ENCODE results near the gene CPT1C.

The CPT1C gene

DNA sequence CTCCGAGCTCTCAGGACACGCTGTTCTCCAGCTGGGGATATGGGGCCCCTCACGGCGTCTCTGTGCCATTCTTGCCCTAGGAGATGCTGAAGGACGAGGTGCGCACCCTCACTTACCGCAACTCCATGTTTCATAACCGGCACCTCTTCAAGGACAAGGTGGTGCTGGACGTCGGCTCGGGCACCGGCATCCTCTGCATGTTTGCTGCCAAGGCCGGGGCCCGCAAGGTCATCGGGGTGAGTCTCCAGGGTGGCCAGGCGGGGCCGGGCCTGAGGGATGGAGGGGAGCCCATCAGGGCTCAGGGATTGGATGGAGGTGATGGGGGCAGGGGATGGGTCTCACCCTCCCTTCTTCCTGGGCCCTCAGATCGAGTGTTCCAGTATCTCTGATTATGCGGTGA, 9.1 kb upstream of the CPT1C start:
- DNase-seq (ENCODE audit: low spot score), result no peak

GRCh38 chr19:49682274-49682673, 8.6 kb upstream of the CPT1C start:
- DNase-seq (ENCODE audit: low spot score), result no peak

DNA sequence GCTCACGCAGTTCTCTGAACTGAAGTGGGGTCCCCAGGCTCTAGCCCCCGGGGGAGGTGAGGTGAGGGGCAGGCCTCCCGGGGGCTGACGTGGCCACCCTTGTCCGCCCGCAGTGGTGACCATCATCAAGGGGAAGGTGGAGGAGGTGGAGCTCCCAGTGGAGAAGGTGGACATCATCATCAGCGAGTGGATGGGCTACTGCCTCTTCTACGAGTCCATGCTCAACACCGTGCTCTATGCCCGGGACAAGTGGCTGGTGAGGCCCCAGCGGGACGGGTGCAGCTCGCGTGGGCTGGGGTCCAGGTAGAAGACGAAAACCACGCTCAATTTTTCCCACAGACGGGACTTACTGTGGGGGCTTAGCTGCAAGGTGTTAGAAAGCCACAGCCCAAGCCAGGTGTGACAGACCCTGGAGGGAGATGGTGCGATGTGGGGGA, 7.1 kb upstream of the CPT1C start:
- no peak for DNase-seq (ENCODE audit: low spot score)

- DNase-seq (ENCODE audit: low spot score), result no peak
These were observed 6.5 kb upstream of the CPT1C start for GRCh38 chr19:49684251-49684982.

DNA sequence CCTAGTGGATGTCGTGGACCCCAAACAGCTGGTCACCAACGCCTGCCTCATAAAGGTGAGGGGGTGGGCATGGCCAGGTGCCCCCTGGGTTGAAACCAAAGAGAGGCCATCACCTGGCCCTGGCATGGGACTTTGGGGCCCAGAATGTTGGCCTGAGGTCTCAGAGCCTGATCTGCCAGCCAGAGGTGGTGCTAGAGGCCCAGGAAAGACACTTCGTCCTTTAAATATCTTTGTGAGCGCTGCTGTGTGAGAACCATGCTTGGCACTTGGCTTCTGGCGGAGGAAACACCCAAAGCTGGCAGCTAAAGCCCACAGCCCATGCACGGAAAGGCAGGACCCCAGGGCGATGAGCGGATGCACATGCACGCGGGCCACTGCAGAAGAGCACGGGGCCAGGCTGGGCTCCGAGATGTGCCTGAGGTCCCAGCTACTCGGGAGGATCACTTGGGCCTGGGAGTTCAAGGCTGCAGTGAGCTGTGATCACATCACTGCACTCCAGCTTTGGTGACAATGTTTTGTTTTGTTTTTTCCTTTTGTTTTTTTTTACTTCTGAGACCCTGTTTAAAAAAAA, 5.8 kb upstream of the CPT1C start:
- no peak for DNase-seq (ENCODE audit: low spot score)

- DNase-seq (ENCODE audit: low spot score), result no peak
These were observed 5.0 kb upstream of the CPT1C start for GRCh38 chr19:49685845-49686332.

- DNase-seq (ENCODE audit: low spot score), result no peak
These were observed 4.3 kb upstream of the CPT1C start for GRCh38 chr19:49686503-49687088.

GRCh38 chr19:49687150-49687549, 3.8 kb upstream of the CPT1C start:
- no peak for DNase-seq (ENCODE audit: low spot score)

DNA sequence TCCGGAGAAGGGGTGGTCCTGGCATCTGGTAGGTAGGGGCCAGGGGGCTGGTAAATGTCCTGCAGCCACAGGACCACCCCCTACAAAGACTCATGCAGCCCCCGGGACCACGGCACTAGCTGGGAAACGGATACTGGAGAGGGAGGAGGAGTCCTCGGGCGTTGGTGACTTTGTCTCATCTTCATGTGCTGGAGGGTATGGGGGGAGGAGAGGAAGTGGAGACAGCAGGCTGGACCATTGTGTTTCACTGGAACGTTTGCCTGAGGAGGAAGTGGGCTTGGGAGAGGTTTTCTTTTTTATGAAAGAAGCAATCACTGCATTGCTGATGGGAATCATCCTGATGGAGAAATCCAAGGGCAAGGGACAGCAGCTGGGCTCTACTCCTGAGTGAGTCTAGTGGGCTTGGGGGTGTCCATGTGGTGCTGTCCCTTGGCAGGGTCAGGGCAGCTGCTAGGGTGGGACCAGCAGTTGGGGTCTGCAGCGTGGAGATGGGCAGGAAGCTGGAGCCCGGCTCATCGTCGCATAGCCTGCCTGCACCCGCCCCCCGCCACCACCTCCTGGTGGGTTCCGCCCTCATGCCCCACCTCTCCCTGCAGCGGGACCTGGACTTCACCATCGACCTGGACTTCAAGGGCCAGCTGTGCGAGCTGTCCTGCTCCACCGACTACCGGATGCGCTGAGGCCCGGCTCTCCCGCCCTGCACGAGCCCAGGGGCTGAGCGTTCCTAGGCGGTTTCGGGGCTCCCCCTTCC, 3.2 kb upstream of the CPT1C start:
- DNase-seq (ENCODE audit: low spot score), result no peak

GRCh38 chr19:49688531-49689132, 2.3 kb upstream of the CPT1C start:
- DNase-seq (ENCODE audit: low spot score), result no peak

GRCh38 chr19:49689133-49690078, 1.5 kb upstream of the CPT1C start, which contains the start of gene ADM5:
ADM5 (plus strand) TSS chr19:49689594; CDS start chr19:49689838, 244 bp downstream.
- DNase-seq (ENCODE audit: low spot score), result no peak

DNA sequence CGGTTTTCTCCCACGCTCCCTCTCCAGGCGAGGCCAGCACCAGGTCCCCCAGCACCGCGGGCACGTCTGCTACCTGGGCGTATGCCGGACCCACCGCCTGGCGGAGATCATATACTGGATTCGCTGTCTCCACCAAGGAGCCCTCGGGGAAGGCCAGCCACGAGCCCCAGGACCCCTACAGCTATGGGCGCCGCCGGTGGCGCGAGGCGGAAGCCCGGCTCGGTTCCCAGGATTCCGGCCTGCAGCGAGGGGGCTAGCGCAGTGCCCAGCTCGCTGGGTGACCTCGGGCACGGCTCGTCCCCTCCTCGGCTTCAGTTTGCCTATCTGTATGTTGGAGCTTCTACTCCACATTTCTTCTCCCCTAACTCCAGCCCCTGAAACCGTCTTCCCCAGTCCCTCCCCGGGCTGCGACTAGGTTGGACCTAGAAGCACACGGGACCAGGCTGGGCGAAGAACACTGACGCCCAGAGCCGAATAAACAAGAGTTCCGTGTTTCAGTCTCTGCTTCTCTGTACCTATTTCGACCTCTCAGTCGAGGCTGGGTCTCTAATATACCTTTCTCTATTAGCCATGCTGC, 749 bp upstream of the CPT1C start:
- no peak for DNase-seq (ENCODE audit: low spot score)

DNA sequence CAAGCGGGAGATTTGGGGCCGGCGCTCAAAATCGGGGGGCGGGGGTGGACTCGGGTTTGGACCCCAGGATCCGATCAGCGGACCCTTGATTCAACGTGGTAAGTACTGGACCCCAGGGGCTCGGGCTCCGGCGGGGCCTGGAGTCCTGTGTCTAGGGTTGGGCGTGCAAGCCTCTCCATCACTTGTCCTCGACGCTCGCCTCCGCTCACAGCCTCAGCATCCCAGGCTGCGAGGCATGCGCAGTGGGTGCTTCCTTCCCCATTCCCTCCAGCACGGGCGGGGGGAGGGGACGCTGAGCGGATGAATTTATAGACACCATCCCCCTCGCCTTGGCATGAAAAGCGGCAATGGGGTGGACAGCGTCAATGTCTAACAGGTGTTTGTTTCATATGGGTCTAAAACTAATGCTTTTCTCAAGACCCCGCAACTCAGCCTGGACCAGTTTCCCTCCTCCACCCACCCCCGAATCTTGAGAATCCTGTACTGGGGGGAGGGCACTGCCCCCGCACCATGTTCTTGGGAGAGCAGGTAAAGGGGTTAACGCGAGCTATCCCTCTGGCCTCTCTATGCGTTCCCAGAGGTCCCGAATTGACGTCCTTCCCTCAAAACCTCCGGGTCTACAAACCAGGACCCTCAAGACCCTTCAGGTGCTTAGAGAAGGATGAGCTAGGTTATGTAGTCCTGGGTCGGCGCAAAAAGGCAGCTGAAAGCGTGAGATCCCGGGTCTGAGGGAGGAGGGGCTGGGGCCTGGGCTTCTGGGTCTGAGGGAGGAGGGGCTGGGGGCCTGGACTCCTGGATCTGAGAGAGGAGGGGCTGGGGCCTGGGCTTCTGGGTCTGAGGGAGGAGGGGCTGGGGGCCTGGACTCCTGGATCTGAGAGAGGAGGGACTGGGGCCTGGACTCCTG, 579 bp downstream of the CPT1C start:
- DNase-seq (ENCODE audit: low spot score), result no peak

DNA sequence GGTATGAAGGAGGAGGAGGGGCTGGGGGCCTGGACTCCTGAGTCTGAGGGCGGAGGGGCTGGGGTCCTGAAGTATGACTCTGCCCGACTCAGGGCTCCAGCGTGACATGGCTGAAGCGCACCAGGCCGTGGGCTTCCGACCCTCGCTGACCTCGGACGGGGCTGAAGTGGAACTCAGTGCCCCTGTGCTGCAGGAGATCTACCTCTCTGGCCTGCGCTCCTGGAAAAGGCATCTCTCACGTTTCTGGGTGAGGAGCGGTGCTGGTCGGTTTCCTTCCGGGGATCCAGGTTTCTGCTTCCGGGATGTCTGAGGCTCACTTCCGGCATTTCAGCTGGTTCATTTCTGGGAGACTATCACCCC, 1.2 kb downstream of the CPT1C start:
- DNase-seq (ENCODE audit: low spot score), result no peak

DNA sequence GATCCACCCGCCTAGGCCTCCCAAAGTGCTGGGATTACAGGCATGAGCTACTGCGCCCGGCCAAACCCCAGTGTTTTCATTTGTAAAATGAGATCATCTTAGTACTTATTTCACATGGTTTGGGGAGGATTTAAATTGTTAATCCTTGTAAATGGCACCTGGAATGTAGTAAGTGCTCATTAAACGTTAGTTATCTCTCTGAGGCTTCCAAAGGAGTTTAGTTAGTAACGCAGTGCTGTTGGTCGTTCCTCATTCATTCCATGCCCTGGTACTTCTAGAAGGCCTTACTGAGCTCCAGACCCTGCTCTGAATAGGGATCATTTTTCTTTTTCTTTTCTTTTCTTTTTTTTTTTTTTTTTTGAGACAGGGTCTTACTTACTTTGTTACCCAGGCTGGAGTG, 5.2 kb downstream of the CPT1C start:
- DNase-seq (ENCODE audit: low spot score), result no peak

DNA sequence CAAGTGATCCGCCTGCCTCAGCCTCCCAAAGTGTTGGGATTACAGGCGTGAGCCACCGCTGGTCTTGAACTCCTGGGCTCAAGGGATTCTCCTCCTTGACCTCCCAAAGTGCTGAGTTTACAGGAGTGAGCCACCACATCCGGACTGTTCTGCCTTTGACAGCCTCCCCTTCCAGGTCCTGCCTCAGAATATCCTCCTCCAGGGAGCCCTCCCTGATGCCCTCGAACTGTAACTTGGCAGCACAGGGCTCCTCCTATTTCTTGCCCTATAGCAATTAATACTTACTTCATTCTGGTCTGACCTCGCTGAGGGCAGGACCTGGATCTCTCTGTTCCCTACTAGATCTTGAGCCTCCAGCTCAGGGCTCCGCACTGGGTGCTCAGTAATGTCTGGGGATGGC, 5.9 kb downstream of the CPT1C start:
- no peak for DNase-seq (ENCODE audit: low spot score)

DNA sequence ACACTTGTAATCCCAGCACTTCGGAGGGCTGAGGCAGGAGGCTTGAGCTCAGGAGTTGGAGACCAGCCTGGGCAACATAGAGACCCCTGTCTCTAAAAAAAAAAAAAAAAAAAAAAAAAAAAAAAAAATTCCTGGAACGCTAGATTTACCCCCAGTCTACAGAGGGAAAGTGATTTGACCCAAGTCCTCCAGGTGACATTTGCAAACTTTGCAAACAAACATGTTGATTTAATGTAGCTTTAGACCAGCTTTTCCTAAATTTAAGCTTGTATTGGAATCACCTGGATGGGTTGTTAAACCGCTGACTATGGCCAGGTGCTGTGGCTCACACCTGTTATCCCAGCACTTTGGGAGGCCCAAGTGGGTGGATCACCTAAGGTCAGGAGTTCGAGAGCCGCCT, 8.4 kb downstream of the CPT1C start:
- no peak for DNase-seq (ENCODE audit: low spot score)

GRCh38 chr19:49700563-49700962, 9.6 kb downstream of the CPT1C start:
- no peak for DNase-seq (ENCODE audit: low spot score)

GRCh38 chr19:49701271-49701786, 10.4 kb downstream of the CPT1C start:
- no peak for DNase-seq (ENCODE audit: low spot score)

All from RKO (cell line).